HCT116 (cell line): Measurements from ENCODE around the gene GPX7. TPM values are rescaled to one million over a fixed set of nuclear protein-coding genes. Genes with fewer than 3 reads are reported as not detected.

Source experiments
- ATAC-seq: fragments of 200-7000 bp; cut with Tn5 transposase; 2 replicates; pipeline ENCODE4 v1.9.1; 2020; ENCODE audit warnings: mild to moderate bottlenecking, moderate library complexity
- Bru-seq: library from RNA; stranded (reverse); fragments of 400-500 nt; gene quantifications from one replicate; lab custom pipeline; 2021; lab: Mats Ljungman, UMichigan
- BruChase-seq, 2 experiments: library from RNA; stranded (reverse); fragments of 400-500 nt; gene quantifications; one replicate each; lab custom pipeline; 2021; lab: Mats Ljungman, UMichigan
- BruUV-seq: library from RNA; stranded (reverse); fragments of 400-500 nt; replicated peaks from 2 replicates; lab custom pipeline; 2021; lab: Mats Ljungman, UMichigan
- CTCF ChIA-PET: fragments of 300-600 bp; sonication (Branson Sonifier 250); formaldehyde crosslinking; loops from one replicate; lab custom pipeline; 2021; ENCODE audit warnings: antibody characterized with exemption; lab: Charles Lee
- POLR2A ChIA-PET: fragments of 300-600, 350-600 bp; sonication (Branson Sonifier 250); formaldehyde crosslinking; loops from one replicate; lab custom pipeline; 2021; ENCODE audit warnings: antibody characterized with exemption; lab: Charles Lee
- RAD21 ChIA-PET, 2 experiments: fragments of 300-600 bp; sonication (Branson Sonifier 250); formaldehyde crosslinking; loops; one replicate each; lab custom pipeline; 2023; ENCODE audit warnings: low total read pairs in 2 of 2; ENCODE audit not compliant: uncharacterized antibody in 2 of 2, unreplicated experiment in 2 of 2, low non-redundant PET in 1 of 2; lab: Charles Lee
- DNase-seq: peaks from one replicate; pipeline ENCODE4 v3.0.0-alpha.2; 2010; ENCODE audit warnings: low read depth, low spot score
- H2AFZ ChIP-seq: fragments of 200-600 bp; shearing (Covaris generic), sonication (generic); 2 replicates; pipeline ENCODE4 v1.6.1; 2017; ENCODE audit warnings: low read depth, mixed run types, mixed read lengths, antibody characterized with exemption, low read length; ENCODE audit not compliant: poor library complexity, severe bottlenecking
- H3K27ac ChIP-seq: 2 replicates; pipeline ENCODE4 v1.5.1; 2012; ENCODE audit warnings: low read depth, low read length
- H3K27me3 ChIP-seq: fragments of 200-600 bp; sonication (generic); 2 replicates; pipeline ENCODE4 v1.6.1; 2016; ENCODE audit warnings: mixed run types, low read length, mixed read lengths; ENCODE audit not compliant: insufficient read depth
- H3K36me3 ChIP-seq, 2 experiments: fragments of 200-500 bp in 1 of 2; fragments of 200-600 bp in 1 of 2; sonication (Bioruptor generic) in 1 of 2; sonication (generic) in 1 of 2; 2 replicates each; pipeline versions ENCODE4 v1.5.1 to v1.6.1; 2014 to 2016; ENCODE audit warnings: low read length in 2 of 2, inconsistent platforms in 1 of 2, mixed read lengths in 1 of 2, mixed run types in 1 of 2; ENCODE audit not compliant: insufficient read depth in 2 of 2, control insufficient read depth in 1 of 2
- H3K4me1 ChIP-seq, 2 experiments: fragments of 200-600 bp in 1 of 2; sonication (generic) in 1 of 2; 2 replicates each; pipeline versions ENCODE4 v1.5.1 to v1.6.1; 2012 to 2017; ENCODE audit warnings: low read length in 2 of 2, inconsistent platforms in 1 of 2, mild to moderate bottlenecking in 1 of 2, mixed read lengths in 1 of 2, mixed run types in 1 of 2, moderate library complexity in 1 of 2; ENCODE audit not compliant: insufficient read depth in 2 of 2, control insufficient read depth in 1 of 2
- H3K4me2 ChIP-seq: fragments of 200-600 bp; sonication (generic); 2 replicates; pipeline ENCODE4 v1.6.1; 2017; ENCODE audit warnings: mixed run types, low read length, mixed read lengths
- H3K4me3 ChIP-seq, 2 experiments: fragments of 200-600 bp in 1 of 2; sonication (generic) in 1 of 2; replicated peaks in 1 of 2; 2 replicates each; pipeline ENCODE4 v1.5.1; 2011 to 2016; ENCODE audit warnings: low read length in 2 of 2, control low read depth in 1 of 2, low read depth in 1 of 2, mild to moderate bottlenecking in 1 of 2, mixed read lengths in 1 of 2, mixed run types in 1 of 2
- H3K79me2 ChIP-seq: fragments of 200-600 bp; sonication (generic); 2 replicates; pipeline ENCODE4 v1.6.1; 2017; ENCODE audit warnings: mild to moderate bottlenecking, mixed run types, low read length, moderate library complexity, mixed read lengths; ENCODE audit not compliant: insufficient read depth
- H3K9ac ChIP-seq: fragments of 200-600 bp; sonication (generic); 2 replicates; pipeline ENCODE4 v1.6.1; 2016; ENCODE audit warnings: low read length, mixed read lengths
- H3K9me2 ChIP-seq: fragments of 200-600 bp; sonication (generic), shearing (Covaris generic); 2 replicates; pipeline ENCODE4 v1.6.1; 2017; ENCODE audit warnings: mixed run types, mild to moderate bottlenecking, moderate library complexity; ENCODE audit not compliant: insufficient read depth
- H3K9me3 ChIP-seq, 2 experiments: fragments of 200-500 bp in 1 of 2; fragments of 200-600 bp in 1 of 2; sonication (Bioruptor generic) in 1 of 2; sonication (generic) in 1 of 2; 2 replicates each; pipeline ENCODE4 v1.6.1; 2014 to 2017; ENCODE audit warnings: low read length in 2 of 2, mixed read lengths in 2 of 2, inconsistent platforms in 1 of 2, low read depth in 1 of 2, mild to moderate bottlenecking in 1 of 2, mixed run types in 1 of 2, moderate library complexity in 1 of 2; ENCODE audit not compliant: control insufficient read depth in 1 of 2, insufficient read depth in 1 of 2
- H4K20me1 ChIP-seq: fragments of 200-600 bp; sonication (generic), shearing (Covaris generic); 2 replicates; pipeline ENCODE4 v1.6.1; 2017; ENCODE audit warnings: mixed run types, mild to moderate bottlenecking, moderate library complexity; ENCODE audit not compliant: insufficient read depth
- ELF1 ChIP-seq: IDR thresholded peaks from 2 replicates; pipeline ENCODE4 v1.6.1; 2012; ENCODE audit warnings: low read depth, borderline replicate concordance
- EZH2 ChIP-seq: fragments of 200-600 bp; sonication (generic); IDR thresholded peaks from 2 replicates; pipeline ENCODE4 v1.6.1; 2017; ENCODE audit warnings: antibody characterized with exemption, mixed run types
- EZH2phosphoT487 ChIP-seq: fragments of 200-600 bp; IDR thresholded peaks from 2 replicates; pipeline ENCODE4 v1.6.1; 2018; ENCODE audit warnings: antibody characterized with exemption, borderline replicate concordance
- TCF7L2 ChIP-seq: IDR thresholded peaks from 2 replicates; pipeline ENCODE4 v1.7.0; 2011; ENCODE audit warnings: borderline replicate concordance, inconsistent platforms; ENCODE audit not compliant: insufficient read depth, insufficient read length; ENCODE audit errors: extremely low read depth
- intact Hi-C: fragments of 100-400 bp; cut with micrococcal nuclease; formaldehyde crosslinking; loops from 2 replicates; pipeline ENCODE4 v1.10.0; 2022
- long read RNA-seq: library from polyadenylated mRNA; unstranded; transcript quantifications from one replicate; pipeline ENCODE4 v2.0.0, GENCODE V29; 2021; ENCODE audit not compliant: unreplicated experiment
- polyA plus RNA-seq: library from polyadenylated mRNA; unstranded; fragments of >200 nt; gene quantifications from 2 replicates; pipeline ENCODE4 v1.2.1, GENCODE V29; 2012; ENCODE audit warnings: missing spikeins
- total RNA-seq: library from RNA; stranded (reverse); gene quantifications from one replicate; pipeline ENCODE4 v1.2.1, GENCODE V29; 2021; ENCODE audit not compliant: unreplicated experiment

The GPX7 gene
- total RNA-seq (not detected), Bru-seq, nascent RNA (not detected), BruChase-seq, experiment 1, labeled RNA remaining after a 6-hour chase (percentile 16 among the genes with signal in this experiment), BruChase-seq, experiment 2, labeled RNA remaining after a 2-hour chase (not detected)
- polyA plus RNA-seq = 0.19 TPM in 1 of 2 replicates, not detected in the other
- long read RNA-seq = 0 reads

DNA sequence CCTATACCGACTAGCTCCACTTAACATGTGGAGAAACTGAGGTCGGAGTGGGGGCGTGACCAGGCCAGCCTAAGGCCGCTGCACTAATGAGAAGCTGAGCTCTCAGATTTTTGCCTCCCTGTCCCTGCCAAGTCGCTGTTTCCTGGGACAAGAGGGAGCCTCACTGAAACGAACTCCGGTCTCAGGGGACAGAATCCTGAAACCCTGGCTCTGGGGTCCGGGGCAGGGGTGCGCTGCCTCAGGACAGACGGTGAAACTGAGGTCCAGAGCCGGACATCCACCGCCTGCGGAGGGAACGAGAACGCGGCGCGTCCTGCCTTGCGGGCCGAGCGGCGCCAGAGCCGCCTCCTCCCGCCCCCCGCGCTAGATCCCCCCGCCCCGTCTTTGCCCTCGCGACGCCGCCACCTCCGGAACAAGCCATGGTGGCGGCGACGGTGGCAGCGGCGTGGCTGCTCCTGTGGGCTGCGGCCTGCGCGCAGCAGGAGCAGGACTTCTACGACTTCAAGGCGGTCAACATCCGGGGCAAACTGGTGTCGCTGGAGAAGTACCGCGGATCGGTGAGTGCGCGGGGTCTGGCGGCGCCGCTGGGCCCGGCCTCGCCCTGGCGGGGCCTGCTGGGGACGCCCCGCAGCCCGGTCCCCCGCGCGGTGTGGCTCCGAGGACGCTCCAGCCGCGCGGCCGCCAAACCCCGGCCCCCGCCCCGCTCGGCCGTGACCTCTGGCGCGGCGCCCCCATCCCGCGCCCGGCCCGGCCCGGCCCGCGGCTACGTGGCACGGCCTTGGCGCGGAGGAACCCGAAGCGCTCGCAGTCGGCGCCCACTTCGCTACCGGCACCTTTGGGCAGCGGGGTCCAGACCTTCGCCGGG is at the start of gene GPX7:
GPX7 (plus strand) TSS at position 381 of the 865 bp plus-strand sequence; CDS start at position 420, 39 bp downstream.
- Histone ChIP-seq H3K79me2 (no peaks in the 10 kb centered on the region), H3K36me3 (no peaks in the 10 kb centered on the region), H2AFZ (no peak within 1 kb of the TSS), H3K27ac (no peak within 1 kb of the TSS), H3K4me3 (no peak within 1 kb of the TSS), H4K20me1 (no peaks in the 10 kb centered on the region), H3K9me3 (no peaks in the 10 kb centered on the region), H3K9ac (no peak within 1 kb of the TSS), H3K4me1 (no peaks in the 10 kb centered on the region), H3K9me2 (no peaks in the 10 kb centered on the region), H3K4me2 (no peak within 1 kb of the TSS), H3K27me3 (no peaks in the 10 kb centered on the region)
- DNase-seq = no peak
- ChIA-PET POLR2A (no interaction called here), CTCF (no interaction called here), RAD21 (no interaction called here)
- TF ChIP-seq TCF7L2 (no peak), EZH2phosphoT487 (no peak), ELF1 (no peak), EZH2 (no peak)
- ATAC-seq = no peak
- BruUV-seq = no TSS peak
- intact Hi-C loops = no loop called here
